A673 (cell line): ENCODE results near the gene FOLH1. TPM values are rescaled to one million over a fixed set of nuclear protein-coding genes. Genes with fewer than 3 reads are reported as not detected.
"Not testable (repeated sequence)": the region's sequence is repeated elsewhere in the genome, so short reads cannot be mapped to it uniquely, and the experiment has no call there.

Experiments
- BruUV-seq: library from RNA; stranded (reverse); fragments of 400-500 nt; replicated peaks from 2 replicates; lab custom pipeline; 2021; lab: Mats Ljungman, UMichigan
- CTCF ChIA-PET: fragments of 300-600 bp; sonication (Branson Sonifier 250); formaldehyde crosslinking; loops from one replicate; lab custom pipeline; 2022; ENCODE audit warnings: antibody characterized with exemption; lab: Charles Lee
- POLR2A ChIA-PET: fragments of 300-600 bp; sonication (Branson Sonifier 250); formaldehyde crosslinking; loops from one replicate; lab custom pipeline; 2022; ENCODE audit warnings: antibody characterized with exemption; ENCODE audit not compliant: low non-redundant PET; lab: Charles Lee
- DNase-seq: peaks from one replicate; pipeline ENCODE4 v3.0.0-alpha.2; 2015; ENCODE audit warnings: low spot score
- H3K27ac ChIP-seq: fragments of 200-600 bp; sonication (generic); 2 replicates; pipeline ENCODE4 v1.5.1; 2016; ENCODE audit warnings: mixed run types, low read depth, mild to moderate bottlenecking, mixed read lengths, antibody characterized with exemption, low read length; ENCODE audit not compliant: poor library complexity, severe bottlenecking
- H3K27me3 ChIP-seq: fragments of 200-600 bp; sonication (generic); replicated peaks from 2 replicates; pipeline ENCODE4 v1.6.1; 2017; ENCODE audit warnings: mixed run types, low read depth, mild to moderate bottlenecking, mixed read lengths, antibody characterized with exemption, low read length; ENCODE audit not compliant: insufficient read depth, poor library complexity
- H3K36me3 ChIP-seq: fragments of 200-600 bp; sonication (generic); 2 replicates; pipeline ENCODE4 v1.6.1; 2016; ENCODE audit warnings: mixed run types, mild to moderate bottlenecking, mixed read lengths, antibody characterized with exemption, low read length; ENCODE audit not compliant: insufficient read depth, poor library complexity, severe bottlenecking
- H3K4me1 ChIP-seq: fragments of 200-600 bp; sonication (generic); 2 replicates; pipeline ENCODE4 v1.6.1; 2017; ENCODE audit warnings: mixed run types, mild to moderate bottlenecking, mixed read lengths, antibody characterized with exemption, low read length; ENCODE audit not compliant: insufficient read depth, poor library complexity, severe bottlenecking
- H3K4me3 ChIP-seq: fragments of 200-600 bp; sonication (generic); 2 replicates; pipeline ENCODE4 v1.5.1; 2016; ENCODE audit warnings: low read depth, mixed run types, mild to moderate bottlenecking, mixed read lengths, low read length; ENCODE audit not compliant: poor library complexity, severe bottlenecking
- H3K9me3 ChIP-seq: fragments of 200-600 bp; sonication (generic); 2 replicates; pipeline ENCODE4 v1.6.1; 2016; ENCODE audit warnings: mixed run types, low read depth, mild to moderate bottlenecking, mixed read lengths, antibody characterized with exemption, low read length; ENCODE audit not compliant: poor library complexity, severe bottlenecking
- CTCF ChIP-seq: fragments of 300-800, 200-600 bp; sonication (generic); conservative IDR thresholded peaks from 2 replicates; pipeline ENCODE4 v1.5.1; 2017; ENCODE audit warnings: low read depth, mild to moderate bottlenecking, antibody characterized with exemption, low read length, moderate library complexity, mixed read lengths
- intact Hi-C: fragments of 100-400 bp; cut with micrococcal nuclease; formaldehyde crosslinking; loops from one replicate; pipeline ENCODE4 v1.10.0; 2022; ENCODE audit not compliant: unreplicated experiment
- total RNA-seq: library from RNA; stranded (reverse); gene quantifications from 2 replicates; pipeline ENCODE4 v1.2.3, GENCODE V29; 2021

FOLH1 gene
- total RNA-seq, 1 experiment from 2014 or later = 8.9 TPM

GRCh38 chr11:49177936-49178335 lies 30.5 kb downstream of the FOLH1 start:
- BruUV-seq, H3K36me3 ChIP-seq, H3K9me3 ChIP-seq, intact Hi-C loops, H3K4me1 ChIP-seq, DNase-seq, CTCF ChIA-PET, H3K27ac ChIP-seq, H3K4me3 ChIP-seq, POLR2A ChIA-PET, H3K27me3 ChIP-seq: not testable (repeated sequence)

GRCh38 chr11:49175378-49175777 lies 33.0 kb downstream of the FOLH1 start:
- CTCF ChIA-PET, H3K4me3 ChIP-seq, POLR2A ChIA-PET, H3K27ac ChIP-seq, H3K27me3 ChIP-seq, intact Hi-C loops, H3K36me3 ChIP-seq, DNase-seq, H3K4me1 ChIP-seq, H3K9me3 ChIP-seq, BruUV-seq: not testable (repeated sequence)

GRCh38 chr11:49174691-49175366 lies 33.6 kb downstream of the FOLH1 start:
- intact Hi-C loops = loop anchor here (5.0 kb wide), 1 partner anchor 1003 kb away; no protein-coding TSS in a partner anchor
- H3K9me3 ChIP-seq, POLR2A ChIA-PET, H3K36me3 ChIP-seq, CTCF ChIA-PET, H3K27ac ChIP-seq, H3K4me1 ChIP-seq, H3K27me3 ChIP-seq, BruUV-seq, H3K4me3 ChIP-seq, DNase-seq: not testable (repeated sequence)

- H3K27me3 ChIP-seq, H3K4me1 ChIP-seq, BruUV-seq, POLR2A ChIA-PET, H3K9me3 ChIP-seq, CTCF ChIA-PET, H3K27ac ChIP-seq, H3K4me3 ChIP-seq, DNase-seq, H3K36me3 ChIP-seq: not testable (repeated sequence)
- intact Hi-C loops = loop anchor here (5.0 kb wide), 1 partner anchor 999 kb away; no protein-coding TSS in a partner anchor
These were observed 36.8 kb downstream of the FOLH1 start for GRCh38 chr11:49171613-49172012.

GRCh38 chr11:49169579-49169978 lies 38.8 kb downstream of the FOLH1 start:
- H3K4me3 ChIP-seq, CTCF ChIA-PET, H3K27ac ChIP-seq, POLR2A ChIA-PET, H3K27me3 ChIP-seq, H3K36me3 ChIP-seq, BruUV-seq, H3K9me3 ChIP-seq, H3K4me1 ChIP-seq: not testable (repeated sequence)
- intact Hi-C loops = loop anchor here (5.0 kb wide), 1 partner anchor 862 kb away; the partner anchor contains the start of gene OR4S1
- peak; percentile 58 for TF ChIP-seq CTCF
- DNase-seq = peak; percentile 43

- CTCF ChIA-PET = not testable (repeated sequence)
These were observed 39.4 kb downstream of the FOLH1 start for GRCh38 chr11:49168992-49169391.

More at GRCh38 chr11:49168992-49169391, 39.4 kb downstream of the FOLH1 start:
- H3K27ac ChIP-seq, BruUV-seq, POLR2A ChIA-PET, H3K4me3 ChIP-seq, H3K36me3 ChIP-seq, H3K4me1 ChIP-seq, H3K27me3 ChIP-seq, DNase-seq, H3K9me3 ChIP-seq: not testable (repeated sequence)
- intact Hi-C loops = loop anchor here (5.0 kb wide), 1 partner anchor 862 kb away; the partner anchor contains the start of gene OR4S1
